ENCODE measurements around the gene PLEKHB1. TPM values are rescaled to one million over a fixed set of nuclear protein-coding genes. Genes with fewer than 3 reads are reported as not detected.

Gene PLEKHB1
- total RNA-seq, 4 donors from 2014 or later = 4.2 to 10.4 (median 5.3) TPM

DNA sequence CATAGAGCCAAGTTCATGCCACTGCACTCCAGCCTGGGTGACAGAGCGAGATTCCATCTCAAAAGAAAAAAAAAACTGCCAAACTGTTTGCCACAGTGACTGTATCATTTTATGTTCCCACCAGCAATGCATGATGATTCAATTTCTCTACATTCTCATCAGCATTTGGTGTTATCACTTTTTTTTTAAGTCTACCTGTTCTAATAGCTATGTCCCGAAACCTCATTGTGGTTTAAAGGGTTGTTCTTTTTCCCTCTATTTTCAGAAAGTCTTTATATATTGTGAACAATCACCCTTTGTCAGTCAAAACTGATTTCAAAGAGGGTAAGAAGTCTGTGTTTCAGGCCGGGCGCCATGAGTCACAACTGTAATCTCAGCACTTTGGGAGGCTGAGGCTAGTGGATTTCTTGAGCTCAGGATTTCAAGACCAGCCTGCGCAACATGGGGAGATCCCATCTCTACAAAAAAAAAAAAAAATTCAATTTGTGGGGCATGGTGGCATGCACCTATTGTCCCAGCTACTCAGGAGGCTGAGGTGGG lies 33.7 kb upstream of the PLEKHB1 start:
- Histone ChIP-seq H3K27me3 (no peaks in the 10 kb centered on the region), H3K9me3 (no peaks in the 10 kb centered on the region), H3K36me3 (no peaks in the 10 kb centered on the region), H3K4me3 (no peak overlapping the region), H3K27ac (no peak overlapping the region), H3K4me1 (no peaks in the 10 kb centered on the region)
- TF ChIP-seq, protein P1, sequence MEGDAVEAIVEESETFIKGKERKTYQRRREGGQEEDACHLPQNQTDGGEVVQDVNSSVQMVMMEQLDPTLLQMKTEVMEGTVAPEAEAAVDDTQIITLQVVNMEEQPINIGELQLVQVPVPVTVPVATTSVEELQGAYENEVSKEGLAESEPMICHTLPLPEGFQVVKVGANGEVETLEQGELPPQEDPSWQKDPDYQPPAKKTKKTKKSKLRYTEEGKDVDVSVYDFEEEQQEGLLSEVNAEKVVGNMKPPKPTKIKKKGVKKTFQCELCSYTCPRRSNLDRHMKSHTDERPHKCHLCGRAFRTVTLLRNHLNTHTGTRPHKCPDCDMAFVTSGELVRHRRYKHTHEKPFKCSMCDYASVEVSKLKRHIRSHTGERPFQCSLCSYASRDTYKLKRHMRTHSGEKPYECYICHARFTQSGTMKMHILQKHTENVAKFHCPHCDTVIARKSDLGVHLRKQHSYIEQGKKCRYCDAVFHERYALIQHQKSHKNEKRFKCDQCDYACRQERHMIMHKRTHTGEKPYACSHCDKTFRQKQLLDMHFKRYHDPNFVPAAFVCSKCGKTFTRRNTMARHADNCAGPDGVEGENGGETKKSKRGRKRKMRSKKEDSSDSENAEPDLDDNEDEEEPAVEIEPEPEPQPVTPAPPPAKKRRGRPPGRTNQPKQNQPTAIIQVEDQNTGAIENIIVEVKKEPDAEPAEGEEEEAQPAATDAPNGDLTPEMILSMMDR (IDR thresholded peaks at IDR 0.05 in 4 of 5, conservative IDR thresholded peaks at IDR 0.05 in 1 of 5) = no peak
- no peak for TF ChIP-seq POLR2A (IDR thresholded peaks at IDR 0.05)
- ATAC-seq (no peak), DNase-seq (no peak)
- in situ Hi-C loops (cut with MboI; ENCODE audit: low sequenced_read_pairs in 4 of 4) (no loop called here), intact Hi-C loops (cut with DNase I; ENCODE audit: low total_unique reads) (no loop called here)

DNA sequence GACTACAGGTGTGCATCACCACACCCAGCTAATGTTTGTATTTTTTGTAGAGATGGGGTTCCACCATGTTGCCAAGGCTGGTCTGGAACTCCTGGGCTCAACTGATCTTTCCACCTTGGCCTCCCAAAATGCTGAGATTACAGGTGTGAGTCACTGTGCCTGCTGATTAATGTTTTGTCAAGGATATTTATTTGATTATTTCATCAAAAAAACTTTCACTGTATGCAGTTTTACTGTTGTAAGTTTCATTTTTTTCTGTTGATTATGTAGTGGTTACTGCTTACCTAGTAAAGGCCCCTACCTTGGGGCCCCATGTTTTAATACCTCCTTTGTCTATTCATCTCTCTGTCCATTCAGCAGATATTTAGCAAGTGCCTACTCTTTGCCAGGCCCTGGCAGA lies 31.8 kb upstream of the PLEKHB1 start:
- TF ChIP-seq, protein P1 (IDR thresholded peaks at IDR 0.05 in 4 of 5, conservative IDR thresholded peaks at IDR 0.05 in 1 of 5) = no peak
- no peak for TF ChIP-seq POLR2A (IDR thresholded peaks at IDR 0.05)
- in situ Hi-C loops (cut with MboI; ENCODE audit: low sequenced_read_pairs in 4 of 4) (no loop called here), intact Hi-C loops (cut with DNase I; ENCODE audit: low total_unique reads) (no loop called here)
- H3K36me3 ChIP-seq = no peaks in the 10 kb centered on the region
- no peaks in the 10 kb centered on the region for H3K27me3 ChIP-seq
- no peak overlapping the region for H3K27ac ChIP-seq
- DNase-seq (no peak), ATAC-seq (no peak)
- H3K4me3 ChIP-seq = no peak overlapping the region
- H3K4me1 ChIP-seq = no peaks in the 10 kb centered on the region
- no peaks in the 10 kb centered on the region for H3K9me3 ChIP-seq

DNA sequence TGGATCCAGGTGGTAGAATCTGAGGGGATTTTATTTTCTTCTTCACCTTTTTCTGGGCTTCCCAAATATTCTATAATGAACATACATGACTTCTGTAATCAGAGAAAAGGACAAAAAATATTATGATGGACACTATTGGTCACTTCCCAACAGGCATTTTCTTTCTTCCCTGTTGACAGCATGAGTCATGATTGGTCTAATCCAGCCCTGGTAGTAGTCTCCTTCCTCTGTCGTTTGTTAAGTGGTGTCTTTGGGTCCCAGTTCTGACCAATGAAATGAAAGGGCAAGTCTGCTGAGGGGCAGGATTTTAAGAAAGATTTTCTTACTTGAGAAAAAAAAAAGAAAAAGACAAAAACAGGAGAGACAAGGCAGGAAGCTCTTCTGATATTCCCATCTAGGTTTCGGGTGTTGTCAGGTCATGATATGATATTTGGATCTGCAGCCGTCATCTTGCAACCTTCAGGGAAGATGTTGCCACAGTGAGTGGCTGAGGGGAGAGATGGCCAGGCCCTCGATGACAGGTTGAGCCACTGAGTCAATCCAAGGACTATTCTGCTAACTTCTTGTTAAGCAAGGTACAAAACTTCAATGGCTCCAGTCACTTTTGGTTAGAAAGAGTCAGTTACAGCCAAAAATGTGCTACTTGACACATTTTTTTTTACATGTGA lies 23.3 kb upstream of the PLEKHB1 start:
- Histone ChIP-seq H3K4me3 (no peak overlapping the region), H3K36me3 (no peaks in the 10 kb centered on the region), H3K4me1 (peaks cover 22 to 26% of the 10 kb centered on the region in 2 donors), H3K9me3 (no peaks in the 10 kb centered on the region), H3K27me3 (no peaks in the 10 kb centered on the region), H3K27ac (peak overlapping the region; percentile 42 to 45 (median 44))
- in situ Hi-C loops (cut with MboI; ENCODE audit: low sequenced_read_pairs in 4 of 4) (loop anchor here in 1 of 4 donors (5.0 kb wide), 1 partner anchor 34 kb away; no protein-coding TSS in a partner anchor), intact Hi-C loops (cut with DNase I; ENCODE audit: low total_unique reads) (no loop called here)
- DNase-seq (no peak), ATAC-seq (peak in 1 of 2 donors; percentile 51)
- no peak for TF ChIP-seq POLR2A (IDR thresholded peaks at IDR 0.05)
- TF ChIP-seq, protein P1 (IDR thresholded peaks at IDR 0.05 in 4 of 5, conservative IDR thresholded peaks at IDR 0.05 in 1 of 5) = no peak

DNA sequence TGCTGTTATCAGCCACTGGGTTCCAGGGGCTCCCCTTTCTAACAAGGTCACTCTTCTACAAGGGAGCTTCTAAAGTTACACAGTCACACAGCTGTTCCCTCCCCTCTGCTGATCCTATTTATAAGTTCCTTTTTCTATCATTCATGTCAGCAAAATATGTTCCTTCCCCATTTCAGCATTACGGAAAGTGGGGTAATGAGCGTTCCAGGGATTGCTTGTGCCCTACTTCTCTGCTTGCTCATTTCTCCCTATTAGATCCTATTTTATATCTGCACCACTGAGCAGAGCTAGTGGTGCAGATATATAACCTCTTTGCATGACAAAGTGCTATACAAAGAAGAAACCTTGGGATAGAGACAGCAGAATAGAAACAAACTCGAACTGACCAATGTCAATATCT lies 22.7 kb upstream of the PLEKHB1 start:
- Histone ChIP-seq H3K4me3 (no peak overlapping the region), H3K4me1 (peaks cover 22 to 26% of the 10 kb centered on the region in 2 donors), H3K27me3 (no peaks in the 10 kb centered on the region), H3K9me3 (no peaks in the 10 kb centered on the region), H3K27ac (peak overlapping the region; percentile 42 to 45 (median 44)), H3K36me3 (no peaks in the 10 kb centered on the region)
- in situ Hi-C loops (cut with MboI; ENCODE audit: low sequenced_read_pairs in 4 of 4) = loop anchor here in 1 of 4 donors (5.0 kb wide), 1 partner anchor 34 kb away; no protein-coding TSS in a partner anchor
- DNase-seq = peak; percentile 4 to 14
- peak; percentile 61 to 80 for ATAC-seq
- TF ChIP-seq, protein P1 (IDR thresholded peaks at IDR 0.05 in 4 of 5, conservative IDR thresholded peaks at IDR 0.05 in 1 of 5) = no peak
- no peak for TF ChIP-seq POLR2A (IDR thresholded peaks at IDR 0.05)
- intact Hi-C loops (cut with DNase I; ENCODE audit: low total_unique reads) = no loop called here

All from gastrocnemius medialis (tissue), 4 donors.